SK-N-SH treated with all-trans-retinoic acid at 6 μM for 48 hours (cell line): Measurements from ENCODE around the gene HACL1.

Experiments used
- BACH2 ChIP-seq: fragments of 250-450 bp; sonication (Bioruptor Pico); IDR thresholded peaks from 2 replicates; pipeline ENCODE4 v1.9.0; 2021; ENCODE audit warnings: mild to moderate bottlenecking, borderline replicate concordance
- GLIS3 ChIP-seq: fragments of 250-450 bp; sonication (Bioruptor Pico); IDR thresholded peaks from 2 replicates; pipeline ENCODE4 v1.5.0; 2020; ENCODE audit warnings: mild to moderate bottlenecking, moderate library complexity
- ISL1 ChIP-seq: fragments of 250-450 bp; sonication (Bioruptor Pico); IDR thresholded peaks from 2 replicates; pipeline ENCODE4 v2.1.2; 2022; ENCODE audit warnings: mild to moderate bottlenecking, moderate library complexity
- OSR1 ChIP-seq: fragments of 250-450 bp; sonication (Bioruptor Pico); IDR thresholded peaks from 2 replicates; pipeline ENCODE4 v1.8.0; 2022; ENCODE audit warnings: moderate library complexity, mild to moderate bottlenecking, inconsistent platforms
- RARB ChIP-seq: fragments of 250-450 bp; sonication (Bioruptor Pico); IDR thresholded peaks from 2 replicates; pipeline ENCODE4 v1.8.0; 2021; ENCODE audit warnings: mild to moderate bottlenecking, moderate library complexity
- SNAI2 ChIP-seq: fragments of 250-450 bp; sonication (Bioruptor Pico); IDR thresholded peaks from 2 replicates; pipeline ENCODE4 v1.5.0; 2020; ENCODE audit warnings: mild to moderate bottlenecking, moderate library complexity
- ZC3H10 ChIP-seq: fragments of 250-450 bp; sonication (Bioruptor Pico); IDR thresholded peaks from 2 replicates; pipeline ENCODE4 v1.5.1; 2021; ENCODE audit warnings: mild to moderate bottlenecking, moderate library complexity
- ZFP3 ChIP-seq: fragments of 250-450 bp; sonication (Bioruptor Pico); IDR thresholded peaks from 2 replicates; pipeline ENCODE4 v1.5.0; 2020; ENCODE audit warnings: mild to moderate bottlenecking, moderate library complexity
- ZFP30 ChIP-seq: fragments of 450-650 bp; formaldehyde crosslinking; IDR thresholded peaks from 2 replicates; pipeline ENCODE4 v1.5.0; 2022; ENCODE audit warnings: mild to moderate bottlenecking, moderate library complexity
- ZNF565 ChIP-seq: fragments of 450-650 bp; formaldehyde crosslinking; conservative IDR thresholded peaks from 2 replicates; pipeline ENCODE4 v1.5.0; 2020; ENCODE audit warnings: low read depth, mild to moderate bottlenecking, moderate library complexity
- ZNF8 ChIP-seq: fragments of 450-650 bp; formaldehyde crosslinking; IDR thresholded peaks from 2 replicates; pipeline ENCODE4 v1.5.0; 2020; ENCODE audit warnings: mild to moderate bottlenecking, moderate library complexity
- TF ChIP-seq, protein P1 (sequence below): fragments of 250-450 bp; sonication (Bioruptor Pico); IDR thresholded peaks from 2 replicates; pipeline ENCODE4 v1.8.0; 2020; ENCODE audit warnings: mild to moderate bottlenecking, moderate library complexity, borderline replicate concordance
- TF ChIP-seq, protein P2 (sequence below): fragments of 250-450 bp; sonication (Bioruptor Pico); IDR thresholded peaks from 2 replicates; pipeline ENCODE4 v1.8.0; 2021; ENCODE audit warnings: low read depth, mild to moderate bottlenecking, moderate library complexity, borderline replicate concordance

DNA sequence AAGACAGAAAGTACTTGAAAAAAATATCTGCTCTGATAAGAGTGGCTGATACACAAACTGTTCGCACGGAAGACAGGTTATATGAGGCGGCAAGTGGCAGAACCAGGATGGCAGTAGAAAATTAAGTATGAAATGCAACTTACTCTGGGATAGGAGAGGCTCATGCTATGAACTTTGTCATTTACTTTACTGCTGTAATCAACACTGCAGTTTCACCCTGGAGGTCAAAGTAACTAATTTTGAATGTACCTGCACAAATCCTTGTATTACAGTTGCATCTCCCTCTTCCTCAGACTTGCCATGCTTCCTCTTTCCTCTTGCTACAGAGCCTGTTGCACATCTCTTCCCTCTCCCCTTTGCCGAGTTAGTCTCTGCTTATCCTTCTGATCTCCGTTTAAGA lies 38.8 kb downstream of the HACL1 start:
- TF ChIP-seq ISL1 (CRISPR knock-in tag) = no peak
- TF ChIP-seq, protein P1, sequence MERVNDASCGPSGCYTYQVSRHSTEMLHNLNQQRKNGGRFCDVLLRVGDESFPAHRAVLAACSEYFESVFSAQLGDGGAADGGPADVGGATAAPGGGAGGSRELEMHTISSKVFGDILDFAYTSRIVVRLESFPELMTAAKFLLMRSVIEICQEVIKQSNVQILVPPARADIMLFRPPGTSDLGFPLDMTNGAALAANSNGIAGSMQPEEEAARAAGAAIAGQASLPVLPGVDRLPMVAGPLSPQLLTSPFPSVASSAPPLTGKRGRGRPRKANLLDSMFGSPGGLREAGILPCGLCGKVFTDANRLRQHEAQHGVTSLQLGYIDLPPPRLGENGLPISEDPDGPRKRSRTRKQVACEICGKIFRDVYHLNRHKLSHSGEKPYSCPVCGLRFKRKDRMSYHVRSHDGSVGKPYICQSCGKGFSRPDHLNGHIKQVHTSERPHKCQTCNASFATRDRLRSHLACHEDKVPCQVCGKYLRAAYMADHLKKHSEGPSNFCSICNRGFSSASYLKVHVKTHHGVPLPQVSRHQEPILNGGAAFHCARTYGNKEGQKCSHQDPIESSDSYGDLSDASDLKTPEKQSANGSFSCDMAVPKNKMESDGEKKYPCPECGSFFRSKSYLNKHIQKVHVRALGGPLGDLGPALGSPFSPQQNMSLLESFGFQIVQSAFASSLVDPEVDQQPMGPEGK = no peak
- TF ChIP-seq BACH2 (CRISPR knock-in tag) = no peak
- no peak for TF ChIP-seq ZFP3 (CRISPR knock-in tag)
- no peak for TF ChIP-seq ZC3H10 (CRISPR knock-in tag)
- no peak for TF ChIP-seq ZNF8 (CRISPR knock-in tag)
- no peak for TF ChIP-seq ZNF565 (CRISPR knock-in tag)
- TF ChIP-seq, protein P2, sequence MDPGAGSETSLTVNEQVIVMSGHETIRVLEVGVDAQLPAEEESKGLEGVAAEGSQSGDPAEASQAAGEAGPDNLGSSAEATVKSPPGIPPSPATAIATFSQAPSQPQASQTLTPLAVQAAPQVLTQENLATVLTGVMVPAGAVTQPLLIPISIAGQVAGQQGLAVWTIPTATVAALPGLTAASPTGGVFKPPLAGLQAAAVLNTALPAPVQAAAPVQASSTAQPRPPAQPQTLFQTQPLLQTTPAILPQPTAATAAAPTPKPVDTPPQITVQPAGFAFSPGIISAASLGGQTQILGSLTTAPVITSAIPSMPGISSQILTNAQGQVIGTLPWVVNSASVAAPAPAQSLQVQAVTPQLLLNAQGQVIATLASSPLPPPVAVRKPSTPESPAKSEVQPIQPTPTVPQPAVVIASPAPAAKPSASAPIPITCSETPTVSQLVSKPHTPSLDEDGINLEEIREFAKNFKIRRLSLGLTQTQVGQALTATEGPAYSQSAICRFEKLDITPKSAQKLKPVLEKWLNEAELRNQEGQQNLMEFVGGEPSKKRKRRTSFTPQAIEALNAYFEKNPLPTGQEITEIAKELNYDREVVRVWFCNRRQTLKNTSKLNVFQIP (CRISPR knock-in tag) = no peak
- TF ChIP-seq GLIS3 (CRISPR knock-in tag) = no peak
- no peak for TF ChIP-seq SNAI2 (CRISPR knock-in tag)
- TF ChIP-seq RARB = no peak
- no peak for TF ChIP-seq ZFP30 (CRISPR knock-in tag)
- no peak for TF ChIP-seq OSR1 (CRISPR knock-in tag)
